Activated naive CD4-positive, alpha-beta T cell treated with anti-CD3 and anti-CD28 coated beads, Interleukin-2, amount 10 ng/mL, durations not matched to agents 7 days and 5 days (primary cell): ENCODE measurements around the gene SLC6A3.
"Not testable (repeated sequence)": the region's sequence is repeated elsewhere in the genome, so short reads cannot be mapped to it uniquely, and the experiment has no call there.

Experiments used
- CTCF ChIA-PET: fragments of 350-600 bp; sonication (Branson Sonifier 250); formaldehyde crosslinking; loops from one replicate; lab custom pipeline; 2021; ENCODE audit warnings: antibody characterized with exemption; lab: Charles Lee
- DNase-seq: peaks from one replicate; pipeline ENCODE4 v3.0.0-alpha.2; 2020
- H3K27ac Mint-ChIP-seq: one replicate; pipeline ENCODE4 v1.8.0; 2021; ENCODE audit warnings: mild to moderate bottlenecking, moderate library complexity, mixed read lengths
- H3K27me3 Mint-ChIP-seq: one replicate; pipeline ENCODE4 v1.8.0; 2021; ENCODE audit warnings: mild to moderate bottlenecking, mixed read lengths
- H3K36me3 Mint-ChIP-seq: one replicate; pipeline ENCODE4 v1.8.0; 2021; ENCODE audit warnings: mixed read lengths
- H3K4me1 Mint-ChIP-seq: one replicate; pipeline ENCODE4 v1.8.0; 2021; ENCODE audit warnings: mixed read lengths
- H3K4me3 Mint-ChIP-seq: one replicate; pipeline ENCODE4 v1.8.0; 2021; ENCODE audit warnings: mild to moderate bottlenecking, moderate library complexity, mixed read lengths
- H3K9me3 Mint-ChIP-seq: one replicate; pipeline ENCODE4 v1.8.0; 2021; ENCODE audit warnings: mixed read lengths

The SLC6A3 gene

DNA sequence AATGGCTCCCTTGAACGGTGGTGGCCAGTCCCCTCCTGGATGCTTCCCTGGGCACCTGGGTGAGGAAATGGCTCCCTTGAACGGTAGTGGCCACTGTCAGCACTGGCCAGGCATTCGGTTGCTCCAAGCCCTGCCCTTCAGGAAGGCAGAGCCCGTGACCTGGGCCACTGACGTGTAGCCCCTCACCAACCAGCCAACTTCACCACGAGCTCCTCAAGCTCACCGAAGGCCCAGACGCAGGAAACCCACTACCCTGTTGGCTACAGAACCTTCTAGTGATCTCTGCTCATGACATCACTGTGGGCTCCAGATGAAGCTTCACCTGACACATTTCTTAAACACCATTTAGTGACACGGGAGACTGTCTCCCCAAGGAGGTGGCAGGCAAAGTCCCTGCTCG is 9.2 kb downstream of the SLC6A3 start:
- Mint-ChIP-seq H3K9me3 (peaks cover 7% of the 10 kb centered on the region), H3K27ac (no peak overlapping the region), H3K4me3 (no peak overlapping the region), H3K36me3 (no peaks in the 10 kb centered on the region), H3K4me1 (no peaks in the 10 kb centered on the region), H3K27me3 (peaks cover 4% of the 10 kb centered on the region)
- CTCF ChIA-PET: no interaction called here
- DNase-seq: no peak

DNA sequence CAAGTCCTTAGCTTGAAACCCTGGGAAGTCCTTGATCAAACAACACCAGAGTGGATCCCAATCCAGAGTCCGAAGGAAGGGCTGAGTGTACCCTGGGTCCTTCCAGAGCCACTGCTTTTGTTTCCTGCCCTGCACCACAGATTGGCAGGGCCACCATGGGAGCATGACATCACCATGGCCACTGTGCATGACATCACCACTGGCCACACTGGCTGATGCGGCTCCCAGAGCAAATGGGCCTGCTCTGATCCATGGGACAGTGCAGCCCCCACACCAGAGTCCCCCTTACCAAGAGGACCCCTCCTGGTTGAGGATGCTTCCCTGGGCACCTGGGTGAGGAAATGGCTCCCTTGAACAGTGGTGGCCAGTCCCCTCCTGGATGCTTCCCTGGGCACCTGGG is 9.9 kb downstream of the SLC6A3 start:
- CTCF ChIA-PET: no interaction called here
- peaks cover 5% of the 10 kb centered on the region for H3K27me3 Mint-ChIP-seq
- DNase-seq: no peak
- no peaks in the 10 kb centered on the region for H3K4me1 Mint-ChIP-seq
- H3K36me3 Mint-ChIP-seq: no peaks in the 10 kb centered on the region
- H3K4me3 Mint-ChIP-seq: no peak overlapping the region
- H3K9me3 Mint-ChIP-seq: peaks cover 10% of the 10 kb centered on the region
- no peak overlapping the region for H3K27ac Mint-ChIP-seq

DNA sequence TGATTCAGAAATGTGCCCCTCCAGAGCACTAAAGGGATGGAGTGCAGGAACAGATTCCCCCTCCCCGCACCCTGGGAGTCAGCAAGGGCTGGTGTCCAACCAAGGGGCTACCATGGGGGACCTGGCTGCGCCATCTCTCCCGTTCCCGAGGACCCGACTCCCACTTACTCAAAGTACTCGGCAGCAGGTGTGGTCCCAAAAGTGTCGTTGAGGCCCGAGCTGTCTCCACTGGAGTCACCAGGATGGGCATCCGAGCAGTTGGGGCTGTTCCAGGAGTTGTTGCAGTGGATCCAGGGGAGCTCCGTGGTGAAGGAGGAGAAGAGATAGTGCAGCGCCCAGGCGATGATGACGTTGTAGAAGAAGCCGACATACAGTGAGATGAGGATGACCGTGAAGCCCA is 12.9 kb downstream of the SLC6A3 start:
- Mint-ChIP-seq H3K27me3 (peaks cover 9% of the 10 kb centered on the region), H3K4me1 (no peaks in the 10 kb centered on the region), H3K27ac (no peak overlapping the region), H3K4me3 (no peak overlapping the region), H3K9me3 (peaks cover 35% of the 10 kb centered on the region), H3K36me3 (peaks cover 4% of the 10 kb centered on the region)
- no peak for DNase-seq
- CTCF ChIA-PET: no interaction called here

DNA sequence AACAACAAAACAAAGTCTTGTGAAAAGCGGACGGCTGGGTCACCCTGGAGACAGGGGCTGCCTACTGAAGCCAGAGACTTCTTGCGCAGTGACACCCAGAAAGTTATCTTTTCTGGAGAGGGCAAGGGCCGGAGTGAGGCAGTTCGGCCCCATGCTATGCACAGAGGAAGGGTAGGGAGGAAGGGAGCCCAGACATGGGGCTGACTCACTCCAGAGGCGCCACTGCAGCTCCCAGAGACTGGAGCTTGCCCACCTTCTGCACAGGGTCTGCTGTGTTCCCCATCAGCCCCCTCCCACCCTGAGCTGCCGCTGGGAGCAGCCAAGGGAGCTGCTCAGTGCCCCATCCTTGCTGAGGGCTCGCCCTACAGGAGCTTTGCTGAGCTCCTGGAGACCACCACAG is 13.3 kb downstream of the SLC6A3 start:
- no peaks in the 10 kb centered on the region for H3K4me1 Mint-ChIP-seq
- H3K9me3 Mint-ChIP-seq: peaks cover 38% of the 10 kb centered on the region
- no peak for DNase-seq
- H3K4me3 Mint-ChIP-seq: no peak overlapping the region
- H3K27me3 Mint-ChIP-seq: peaks cover 7% of the 10 kb centered on the region
- H3K36me3 Mint-ChIP-seq: peaks cover 4% of the 10 kb centered on the region
- CTCF ChIA-PET: no interaction called here
- H3K27ac Mint-ChIP-seq: no peak overlapping the region

DNA sequence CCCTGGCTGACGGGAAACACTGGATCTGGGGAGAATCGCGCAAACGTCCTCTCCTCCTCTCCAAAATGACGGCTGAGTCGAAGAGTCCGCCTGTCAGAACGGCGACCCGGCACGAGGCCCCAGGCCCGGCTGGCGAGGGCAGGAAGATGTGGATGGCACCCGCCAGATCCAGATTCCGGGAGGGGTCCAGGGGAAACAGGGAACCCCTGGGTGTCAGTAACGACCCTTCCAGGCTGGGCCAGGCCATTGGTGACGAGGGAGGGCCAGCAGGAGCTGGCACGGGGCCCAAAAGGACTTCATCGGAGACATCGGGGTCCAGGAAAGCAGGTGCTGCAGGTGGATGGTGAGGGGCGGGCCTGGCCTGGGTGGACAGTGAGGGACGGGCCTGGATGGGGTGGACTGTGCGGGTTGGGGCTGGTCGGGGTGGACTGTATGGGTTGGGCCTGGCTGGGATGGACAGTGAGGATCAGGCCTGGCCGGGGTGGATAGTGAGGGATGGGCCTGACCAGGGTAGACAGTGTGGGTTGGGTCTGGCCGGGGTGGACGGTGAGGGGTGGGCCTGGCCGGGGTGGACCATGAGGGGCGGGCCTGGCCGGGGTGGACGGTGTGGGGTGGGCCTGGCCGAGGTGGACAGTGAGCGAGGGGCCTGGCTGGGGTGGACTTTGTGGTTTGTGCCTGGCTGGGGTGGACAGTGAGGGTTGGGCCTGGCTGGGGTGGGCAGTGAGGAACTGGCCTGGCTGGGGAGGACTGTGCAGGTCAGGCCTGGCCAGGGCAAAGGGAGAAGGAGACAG is 14.0 kb downstream of the SLC6A3 start:
- peaks cover 12% of the 10 kb centered on the region for H3K27me3 Mint-ChIP-seq
- CTCF ChIA-PET: no interaction called here
- peaks cover 42% of the 10 kb centered on the region for H3K9me3 Mint-ChIP-seq
- no peaks in the 10 kb centered on the region for H3K4me1 Mint-ChIP-seq
- no peak for DNase-seq
- no peak overlapping the region for H3K4me3 Mint-ChIP-seq
- H3K27ac Mint-ChIP-seq: no peak overlapping the region
- H3K36me3 Mint-ChIP-seq: peaks cover 6% of the 10 kb centered on the region

DNA sequence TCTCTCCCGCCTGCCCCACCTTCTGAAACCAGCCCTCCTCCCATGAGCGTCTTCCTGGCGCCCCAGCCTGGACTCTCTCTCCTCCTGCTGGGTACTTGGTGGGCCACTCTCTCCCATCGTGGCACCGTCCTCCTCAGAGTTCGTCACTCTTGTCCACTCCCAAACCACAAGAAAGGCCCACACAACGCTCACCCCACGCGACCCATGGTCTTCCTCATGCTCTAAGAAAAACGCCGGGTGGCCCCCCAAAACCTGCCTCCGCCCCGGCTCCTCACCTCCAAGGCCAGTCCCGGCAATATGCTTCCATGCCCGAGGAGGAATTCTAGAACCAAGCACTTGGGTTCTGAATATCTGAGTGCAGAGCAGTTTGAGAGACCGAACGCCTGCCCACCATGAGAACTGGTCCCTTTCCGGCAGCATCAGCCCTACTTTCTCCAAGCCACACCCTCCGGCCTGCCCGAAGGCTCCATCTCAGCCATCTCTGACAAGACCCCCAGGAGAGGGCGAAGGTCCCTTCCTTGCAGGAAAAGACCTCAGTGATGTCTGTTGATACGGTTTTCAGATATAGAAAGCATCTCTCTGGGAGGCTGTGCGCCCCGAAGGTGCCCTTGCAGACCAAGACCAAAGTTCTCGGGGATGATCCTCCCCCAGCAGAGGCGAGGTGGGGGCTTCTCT is 15.0 kb downstream of the SLC6A3 start:
- peaks cover 44% of the 10 kb centered on the region for H3K9me3 Mint-ChIP-seq
- H3K36me3 Mint-ChIP-seq: peaks cover 6% of the 10 kb centered on the region
- H3K27ac Mint-ChIP-seq: no peak overlapping the region
- H3K4me1 Mint-ChIP-seq: no peaks in the 10 kb centered on the region
- H3K27me3 Mint-ChIP-seq: peaks cover 14% of the 10 kb centered on the region
- DNase-seq: no peak
- CTCF ChIA-PET: no interaction called here
- no peak overlapping the region for H3K4me3 Mint-ChIP-seq

DNA sequence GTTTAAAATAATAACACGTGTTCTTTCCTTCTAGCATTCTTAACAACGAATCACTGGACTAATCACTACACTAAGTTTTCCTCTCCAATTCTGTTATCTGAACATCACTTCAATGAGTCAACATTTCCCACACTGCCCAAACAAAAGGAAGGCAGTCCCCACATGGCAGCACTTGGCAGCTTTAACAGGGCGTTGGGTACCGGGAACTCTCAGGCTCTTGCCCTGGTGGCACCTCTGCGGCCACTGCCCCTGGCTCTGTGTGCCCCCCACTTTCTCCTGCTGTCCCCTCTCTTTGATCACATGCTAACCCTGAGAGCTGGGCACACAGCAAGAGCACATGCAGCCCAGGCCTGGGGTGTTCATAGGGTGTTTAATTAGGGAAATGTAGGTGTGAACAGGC is 15.7 kb downstream of the SLC6A3 start:
- Mint-ChIP-seq H3K27me3 (peaks cover 17% of the 10 kb centered on the region), H3K4me1 (no peaks in the 10 kb centered on the region), H3K9me3 (peaks cover 44% of the 10 kb centered on the region), H3K36me3 (peaks cover 6% of the 10 kb centered on the region), H3K4me3 (no peak overlapping the region), H3K27ac (no peak overlapping the region)
- no peak for DNase-seq
- CTCF ChIA-PET: no interaction called here

DNA sequence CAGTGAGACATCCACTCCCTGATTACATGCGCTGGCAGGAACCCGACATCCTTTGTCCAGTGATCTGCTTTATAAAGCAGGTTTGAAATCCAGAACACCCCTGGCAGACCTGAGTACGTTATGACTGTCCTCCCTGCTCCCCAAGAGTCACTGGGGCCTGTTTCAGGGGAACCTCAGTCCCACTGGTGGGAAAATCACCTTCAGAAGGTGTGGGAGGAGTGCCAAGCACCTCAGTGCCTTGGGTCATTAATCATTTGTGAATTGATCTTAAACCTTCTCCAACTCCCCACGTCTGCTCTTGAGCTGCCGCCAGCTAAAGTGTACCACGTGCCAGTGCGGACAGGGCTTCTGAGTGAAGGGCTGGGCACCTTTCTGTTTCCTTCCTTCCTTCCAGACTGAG is 16.2 kb downstream of the SLC6A3 start:
- H3K36me3 Mint-ChIP-seq: peaks cover 6% of the 10 kb centered on the region
- H3K27me3 Mint-ChIP-seq: peaks cover 17% of the 10 kb centered on the region
- no peak overlapping the region for H3K27ac Mint-ChIP-seq
- H3K4me3 Mint-ChIP-seq: no peak overlapping the region
- CTCF ChIA-PET: no interaction called here
- H3K9me3 Mint-ChIP-seq: peaks cover 47% of the 10 kb centered on the region
- no peaks in the 10 kb centered on the region for H3K4me1 Mint-ChIP-seq
- DNase-seq: no peak

DNA sequence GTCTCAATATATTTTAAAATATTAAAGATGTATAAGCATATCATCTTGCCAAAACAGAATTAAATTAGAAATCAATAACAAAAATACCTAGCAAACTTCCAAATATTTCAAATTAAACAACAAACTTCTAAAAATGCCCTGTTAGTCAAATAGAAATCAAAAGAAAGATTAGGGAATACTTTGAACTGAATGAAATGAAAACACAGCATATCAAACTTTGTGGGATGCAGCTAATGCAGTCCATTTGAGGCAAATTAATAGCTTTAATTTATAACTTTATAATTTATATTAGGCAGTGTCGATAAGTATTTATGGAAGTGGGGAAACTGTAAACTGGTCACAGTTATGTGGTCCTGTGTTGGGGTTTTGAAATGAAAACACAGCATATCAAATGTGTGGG is 17.1 kb downstream of the SLC6A3 start:
- H3K9me3 Mint-ChIP-seq: peaks cover 41% of the 10 kb centered on the region
- H3K36me3 Mint-ChIP-seq: peaks cover 6% of the 10 kb centered on the region

DNA sequence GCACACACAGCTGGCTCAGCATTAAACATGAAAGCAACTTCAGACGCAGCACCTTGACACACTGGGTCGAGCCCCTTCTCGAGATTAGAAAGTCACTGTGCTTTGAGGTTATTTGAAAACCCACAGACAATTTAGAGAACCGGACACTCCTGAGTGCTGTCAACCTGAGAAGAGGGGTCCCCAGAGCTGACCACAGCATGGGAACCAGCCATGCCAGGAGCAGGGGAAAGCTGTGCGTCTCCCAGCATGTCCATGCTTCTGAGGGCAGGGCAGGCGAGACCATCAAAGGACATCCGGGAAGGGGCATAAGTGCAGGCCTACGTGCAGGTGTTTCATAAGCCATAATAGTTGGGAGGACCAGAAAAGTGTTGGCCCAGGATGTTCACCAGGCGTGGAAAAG is 20.5 kb downstream of the SLC6A3 start:
- H3K27me3 Mint-ChIP-seq: peaks cover 10% of the 10 kb centered on the region

More for the DNA sequence above, 17.1 kb downstream of the SLC6A3 start:
- no peaks in the 10 kb centered on the region for H3K4me1 Mint-ChIP-seq
- no peak for DNase-seq
- CTCF ChIA-PET: no interaction called here
- H3K27ac Mint-ChIP-seq: no peak overlapping the region
- H3K27me3 Mint-ChIP-seq: peaks cover 17% of the 10 kb centered on the region
- no peak overlapping the region for H3K4me3 Mint-ChIP-seq

DNA sequence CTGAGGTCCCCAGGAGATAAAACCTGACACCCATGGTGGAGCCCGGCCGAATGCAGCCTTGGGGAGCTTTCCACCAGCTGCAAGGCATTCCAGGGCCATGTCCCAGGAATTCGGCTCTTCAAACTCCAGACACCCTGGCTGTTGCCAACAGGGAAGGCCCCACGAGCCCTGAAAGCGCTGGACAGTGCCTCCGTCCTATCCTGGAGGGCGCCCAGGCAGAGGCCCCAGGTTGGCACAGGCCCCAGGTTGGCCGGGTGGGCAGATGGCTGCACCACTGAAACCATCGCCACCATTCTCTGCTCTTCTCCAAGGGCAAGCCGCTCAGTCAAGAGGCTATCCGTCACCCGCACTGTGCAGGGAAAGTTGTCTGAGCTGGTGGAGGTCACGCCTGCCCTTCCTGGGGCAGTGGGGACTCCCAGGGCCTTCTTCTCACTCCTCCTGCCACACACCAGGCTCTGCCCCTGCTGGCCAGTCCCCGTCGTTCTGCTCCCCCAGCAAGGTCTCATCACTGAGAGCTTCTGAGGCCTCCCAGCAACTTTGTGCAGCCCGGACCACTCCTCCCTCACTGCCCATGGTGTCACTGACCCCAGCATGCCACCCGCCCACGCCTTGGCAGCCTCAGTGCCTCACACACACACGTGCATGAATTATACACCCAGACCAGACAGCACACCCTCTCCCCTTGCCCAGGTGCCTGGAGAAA is 21.2 kb downstream of the SLC6A3 start:
- H3K27me3 Mint-ChIP-seq: peaks cover 10% of the 10 kb centered on the region
- peaks cover 26% of the 10 kb centered on the region for H3K9me3 Mint-ChIP-seq
- CTCF ChIA-PET: no interaction called here
- H3K4me1 Mint-ChIP-seq: no peaks in the 10 kb centered on the region
- peaks cover 6% of the 10 kb centered on the region for H3K36me3 Mint-ChIP-seq
- H3K27ac Mint-ChIP-seq: no peak overlapping the region
- no peak for DNase-seq
- no peak overlapping the region for H3K4me3 Mint-ChIP-seq

More for the DNA sequence above, 20.5 kb downstream of the SLC6A3 start:
- H3K27ac Mint-ChIP-seq: no peak overlapping the region
- no peak for DNase-seq
- no peak overlapping the region for H3K4me3 Mint-ChIP-seq
- no peaks in the 10 kb centered on the region for H3K4me1 Mint-ChIP-seq
- peaks cover 33% of the 10 kb centered on the region for H3K9me3 Mint-ChIP-seq
- H3K36me3 Mint-ChIP-seq: peaks cover 6% of the 10 kb centered on the region
- CTCF ChIA-PET: no interaction called here

DNA sequence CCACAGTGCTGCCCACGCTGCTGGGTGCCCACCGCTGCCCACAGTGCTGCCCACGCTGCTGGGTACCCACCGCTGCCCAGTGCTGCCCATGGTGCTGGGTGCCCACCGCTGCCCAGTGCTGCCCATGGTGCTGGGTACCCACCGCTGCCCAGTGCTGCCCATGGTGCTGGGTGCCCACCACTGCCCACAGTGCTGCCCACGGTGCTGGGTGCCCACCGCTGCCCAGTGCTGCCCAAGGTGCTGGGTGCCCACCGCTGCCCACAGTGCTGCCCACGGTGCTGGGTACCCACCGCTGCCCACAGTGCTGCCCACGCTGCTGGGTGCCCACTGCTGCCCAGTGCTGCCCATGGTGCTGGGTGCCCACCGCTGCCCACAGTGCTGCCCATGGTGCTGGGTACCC is 22.7 kb downstream of the SLC6A3 start:
- H3K27ac Mint-ChIP-seq, H3K4me1 Mint-ChIP-seq, H3K4me3 Mint-ChIP-seq, CTCF ChIA-PET, DNase-seq, H3K36me3 Mint-ChIP-seq: not testable (repeated sequence)
- peaks cover 10% of the 10 kb centered on the region for H3K27me3 Mint-ChIP-seq
- peaks cover 13% of the 10 kb centered on the region for H3K9me3 Mint-ChIP-seq

DNA sequence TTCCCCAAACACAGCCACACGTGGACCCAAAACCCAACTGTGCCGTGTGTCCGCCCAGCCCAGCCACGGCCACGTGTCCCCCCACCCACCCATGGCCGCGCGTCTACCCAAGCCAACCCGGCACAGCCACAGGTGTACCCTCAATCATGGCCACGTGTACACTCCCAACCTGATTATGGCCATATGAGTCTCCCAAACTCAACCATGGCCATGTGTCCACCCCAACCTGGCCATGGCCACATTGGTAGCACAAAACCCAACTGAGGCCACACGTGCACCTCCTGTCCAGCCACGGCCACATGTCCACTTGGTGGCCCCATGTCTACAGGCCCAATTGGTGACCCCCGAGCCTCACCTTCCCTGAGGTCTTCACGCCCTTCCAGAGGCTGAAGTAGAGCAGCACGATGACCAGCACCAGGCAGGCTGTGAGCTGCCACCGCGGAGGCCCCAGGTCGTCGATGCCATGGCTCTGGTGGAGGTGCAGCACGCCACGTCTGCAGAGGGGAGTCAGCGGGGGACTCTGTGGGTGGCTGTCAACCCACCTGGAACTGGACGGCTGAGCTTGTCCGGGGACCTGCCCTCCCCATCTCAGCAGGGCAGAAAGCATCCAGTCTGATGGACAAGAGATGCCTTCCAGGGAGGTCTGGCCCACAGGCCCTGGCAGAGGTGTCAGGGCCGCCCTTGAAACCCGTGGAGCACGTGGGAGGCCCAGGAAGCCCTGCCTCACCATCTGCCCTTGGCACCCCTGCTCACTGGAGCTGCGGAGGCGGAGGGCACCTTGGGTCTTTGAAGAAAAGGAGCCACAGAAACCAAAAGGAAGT is 23.5 kb downstream of the SLC6A3 start:
- no peaks in the 10 kb centered on the region for H3K4me1 Mint-ChIP-seq
- H3K4me3 Mint-ChIP-seq: no peak overlapping the region
- peaks cover 8% of the 10 kb centered on the region for H3K9me3 Mint-ChIP-seq
- no peak for DNase-seq
- CTCF ChIA-PET: no interaction called here
- peaks cover 3% of the 10 kb centered on the region for H3K36me3 Mint-ChIP-seq
- H3K27ac Mint-ChIP-seq: no peak overlapping the region
- H3K27me3 Mint-ChIP-seq: peaks cover 10% of the 10 kb centered on the region
